Activated T-cell treated with anti-CD3 and anti-CD28 coated beads, Interleukin-2, amount 50 U/mL, for 4 hours (primary cell): Measurements from ENCODE around the gene FAR2. TPM values are rescaled to one million over a fixed set of nuclear protein-coding genes. Genes with fewer than 3 reads are reported as not detected.
"Not testable (repeated sequence)": the region's sequence is repeated elsewhere in the genome, so short reads cannot be mapped to it uniquely, and the experiment has no call there.

Source experiments
- ATAC-seq, 2 donors: fragments of 200-7000 bp; cut with Tn5 transposase; one replicate each; pipeline ENCODE4 v1.10.0; 2021
- DNase-seq: peaks from one replicate; pipeline ENCODE4 v3.0.0-alpha.2; 2020
- H3K27me3 Mint-ChIP-seq: one replicate; pipeline ENCODE4 v1.8.0; 2021; ENCODE audit warnings: low read depth, mixed read lengths
- H3K36me3 Mint-ChIP-seq: one replicate; pipeline ENCODE4 v1.8.0; 2022; ENCODE audit warnings: mixed read lengths; ENCODE audit not compliant: insufficient read depth
- H3K4me1 Mint-ChIP-seq: one replicate; pipeline ENCODE4 v1.8.0; 2021; ENCODE audit warnings: low read depth, mixed read lengths
- H3K4me3 Mint-ChIP-seq: one replicate; pipeline ENCODE4 v1.8.0; 2021; ENCODE audit warnings: mild to moderate bottlenecking, moderate library complexity, mixed read lengths
- H3K9me3 Mint-ChIP-seq: one replicate; pipeline ENCODE4 v1.8.0; 2021; ENCODE audit warnings: mixed read lengths
- total RNA-seq, 3 donors: library from RNA; stranded (reverse); gene quantifications; one replicate each; pipeline ENCODE4 v1.2.1, GENCODE V29; 2021

Gene FAR2
- total RNA-seq, 3 donors from 2014 or later, result 2.5 to 5.9 (median 2.5) TPM

GRCh38 chr12:29281371-29282005, 132.4 kb downstream of the FAR2 start:
- H3K4me1 Mint-ChIP-seq, result peaks cover 4% of the 10 kb centered on the region
- no peaks in the 10 kb centered on the region for H3K9me3 Mint-ChIP-seq
- H3K27me3 Mint-ChIP-seq, result no peaks in the 10 kb centered on the region
- H3K4me3 Mint-ChIP-seq, result no peak overlapping the region
- DNase-seq (no peak), ATAC-seq (no peak)
- peaks cover 7% of the 10 kb centered on the region for H3K36me3 Mint-ChIP-seq

GRCh38 chr12:29282031-29282816, 133.1 kb downstream of the FAR2 start:
- DNase-seq (no peak), ATAC-seq (no peak)
- Mint-ChIP-seq H3K9me3 (no peaks in the 10 kb centered on the region), H3K4me1 (peaks cover 4% of the 10 kb centered on the region), H3K27me3 (no peaks in the 10 kb centered on the region), H3K4me3 (no peak overlapping the region), H3K36me3 (peaks cover 7% of the 10 kb centered on the region)

GRCh38 chr12:29283969-29284700, 135.1 kb downstream of the FAR2 start:
- Mint-ChIP-seq H3K27me3 (no peaks in the 10 kb centered on the region), H3K9me3 (no peaks in the 10 kb centered on the region), H3K4me1 (peaks cover 4% of the 10 kb centered on the region), H3K36me3 (peaks cover 8% of the 10 kb centered on the region), H3K4me3 (no peak overlapping the region)
- DNase-seq (no peak), ATAC-seq (no peak)

- Mint-ChIP-seq H3K27me3 (no peaks in the 10 kb centered on the region), H3K4me1 (peaks cover 4% of the 10 kb centered on the region), H3K36me3 (peaks cover 10% of the 10 kb centered on the region), H3K4me3 (no peak overlapping the region), H3K9me3 (peaks cover 5% of the 10 kb centered on the region)
- ATAC-seq, result no peak
- no peak for DNase-seq
These were observed 137.2 kb downstream of the FAR2 start for GRCh38 chr12:29286081-29286790.

GRCh38 chr12:29287622-29288021, 138.5 kb downstream of the FAR2 start:
- DNase-seq (no peak), ATAC-seq (no peak)
- H3K4me1 Mint-ChIP-seq, result no peaks in the 10 kb centered on the region
- H3K27me3 Mint-ChIP-seq, result no peaks in the 10 kb centered on the region
- no peak overlapping the region for H3K4me3 Mint-ChIP-seq
- H3K36me3 Mint-ChIP-seq, result peaks cover 7% of the 10 kb centered on the region
- H3K9me3 Mint-ChIP-seq, result peaks cover 5% of the 10 kb centered on the region

GRCh38 chr12:29288031-29288430, 139.0 kb downstream of the FAR2 start:
- peaks cover 5% of the 10 kb centered on the region for H3K9me3 Mint-ChIP-seq

GRCh38 chr12:29290475-29290874, 141.4 kb downstream of the FAR2 start:
- not testable (repeated sequence) for H3K36me3 Mint-ChIP-seq, H3K27me3 Mint-ChIP-seq, DNase-seq, H3K4me1 Mint-ChIP-seq, ATAC-seq, H3K4me3 Mint-ChIP-seq, H3K9me3 Mint-ChIP-seq

More at GRCh38 chr12:29288031-29288430, 139.0 kb downstream of the FAR2 start:
- no peak for DNase-seq
- no peak for ATAC-seq
- Mint-ChIP-seq H3K36me3 (peaks cover 7% of the 10 kb centered on the region), H3K4me3 (no peak overlapping the region), H3K4me1 (no peaks in the 10 kb centered on the region), H3K27me3 (no peaks in the 10 kb centered on the region)

- no peak for DNase-seq
- Mint-ChIP-seq H3K4me3 (no peak overlapping the region), H3K9me3 (peaks cover 5% of the 10 kb centered on the region), H3K27me3 (no peaks in the 10 kb centered on the region), H3K4me1 (no peaks in the 10 kb centered on the region), H3K36me3 (peaks cover 7% of the 10 kb centered on the region)
- ATAC-seq, result no peak
These were observed 142.1 kb downstream of the FAR2 start for GRCh38 chr12:29291226-29291625.

GRCh38 chr12:29299633-29300032, 150.6 kb downstream of the FAR2 start:
- ATAC-seq (no peak), DNase-seq (no peak)
- Mint-ChIP-seq H3K27me3 (no peaks in the 10 kb centered on the region), H3K4me3 (no peak overlapping the region), H3K4me1 (no peaks in the 10 kb centered on the region), H3K36me3 (peaks cover 3% of the 10 kb centered on the region), H3K9me3 (no peaks in the 10 kb centered on the region)

- Mint-ChIP-seq H3K36me3 (peaks cover 3% of the 10 kb centered on the region), H3K27me3 (no peaks in the 10 kb centered on the region), H3K4me3 (no peak overlapping the region), H3K9me3 (no peaks in the 10 kb centered on the region), H3K4me1 (no peaks in the 10 kb centered on the region)
- no peak for DNase-seq
- ATAC-seq, result no peak
These were observed 152.0 kb downstream of the FAR2 start for GRCh38 chr12:29301114-29301513.

- no peak overlapping the region for H3K4me3 Mint-ChIP-seq
- H3K4me1 Mint-ChIP-seq, result no peaks in the 10 kb centered on the region
- ATAC-seq (no peak), DNase-seq (no peak)
- no peaks in the 10 kb centered on the region for H3K9me3 Mint-ChIP-seq
- H3K36me3 Mint-ChIP-seq, result peaks cover 2% of the 10 kb centered on the region
- H3K27me3 Mint-ChIP-seq, result no peaks in the 10 kb centered on the region
These were observed 155.3 kb downstream of the FAR2 start for GRCh38 chr12:29304388-29304787.

- no peak for ATAC-seq
- DNase-seq, result no peak
- no peak overlapping the region for H3K4me3 Mint-ChIP-seq
- no peaks in the 10 kb centered on the region for H3K4me1 Mint-ChIP-seq
- peaks cover 2% of the 10 kb centered on the region for H3K36me3 Mint-ChIP-seq
- H3K9me3 Mint-ChIP-seq, result no peaks in the 10 kb centered on the region
- no peaks in the 10 kb centered on the region for H3K27me3 Mint-ChIP-seq
These were observed 157.2 kb downstream of the FAR2 start for GRCh38 chr12:29306266-29306665.

- no peaks in the 10 kb centered on the region for H3K27me3 Mint-ChIP-seq
These were observed 157.6 kb downstream of the FAR2 start for GRCh38 chr12:29306682-29307081.

GRCh38 chr12:29309320-29309902, 160.3 kb downstream of the FAR2 start:
- H3K4me3 Mint-ChIP-seq, result no peak overlapping the region
- peaks cover 2% of the 10 kb centered on the region for H3K36me3 Mint-ChIP-seq
- no peak for ATAC-seq

More at GRCh38 chr12:29306682-29307081, 157.6 kb downstream of the FAR2 start:
- Mint-ChIP-seq H3K4me1 (no peaks in the 10 kb centered on the region), H3K36me3 (peaks cover 2% of the 10 kb centered on the region), H3K4me3 (no peak overlapping the region), H3K9me3 (no peaks in the 10 kb centered on the region)
- DNase-seq (no peak), ATAC-seq (no peak)

More at GRCh38 chr12:29309320-29309902, 160.3 kb downstream of the FAR2 start:
- Mint-ChIP-seq H3K9me3 (no peaks in the 10 kb centered on the region), H3K27me3 (no peaks in the 10 kb centered on the region), H3K4me1 (no peaks in the 10 kb centered on the region)
- no peak for DNase-seq
